HCT116 (cell line): ENCODE results near the gene BCL11B. TPM values are rescaled to one million over a fixed set of nuclear protein-coding genes. Genes with fewer than 3 reads are reported as not detected.

Experiments
- ATAC-seq: fragments of 200-7000 bp; cut with Tn5 transposase; 2 replicates; pipeline ENCODE4 v1.9.1; 2020; ENCODE audit warnings: mild to moderate bottlenecking, moderate library complexity
- BruUV-seq: library from RNA; stranded (reverse); fragments of 400-500 nt; replicated peaks from 2 replicates; lab custom pipeline; 2021; lab: Mats Ljungman, UMichigan
- CTCF ChIA-PET: fragments of 300-600 bp; sonication (Branson Sonifier 250); formaldehyde crosslinking; loops from one replicate; lab custom pipeline; 2021; ENCODE audit warnings: antibody characterized with exemption; lab: Charles Lee
- POLR2A ChIA-PET: fragments of 300-600, 350-600 bp; sonication (Branson Sonifier 250); formaldehyde crosslinking; loops from one replicate; lab custom pipeline; 2021; ENCODE audit warnings: antibody characterized with exemption; lab: Charles Lee
- RAD21 ChIA-PET, 2 experiments: fragments of 300-600 bp; sonication (Branson Sonifier 250); formaldehyde crosslinking; loops; one replicate each; lab custom pipeline; 2023; ENCODE audit warnings: low total read pairs in 2 of 2; ENCODE audit not compliant: uncharacterized antibody in 2 of 2, unreplicated experiment in 2 of 2, low non-redundant PET in 1 of 2; lab: Charles Lee
- DNase-seq: peaks from one replicate; pipeline ENCODE4 v3.0.0-alpha.2; 2010; ENCODE audit warnings: low read depth, low spot score
- H2AFZ ChIP-seq: fragments of 200-600 bp; shearing (Covaris generic), sonication (generic); 2 replicates; pipeline ENCODE4 v1.6.1; 2017; ENCODE audit warnings: low read depth, mixed run types, mixed read lengths, antibody characterized with exemption, low read length; ENCODE audit not compliant: poor library complexity, severe bottlenecking
- H3K27ac ChIP-seq: 2 replicates; pipeline ENCODE4 v1.5.1; 2012; ENCODE audit warnings: low read depth, low read length
- H3K27me3 ChIP-seq: fragments of 200-600 bp; sonication (generic); 2 replicates; pipeline ENCODE4 v1.6.1; 2016; ENCODE audit warnings: mixed run types, low read length, mixed read lengths; ENCODE audit not compliant: insufficient read depth
- H3K36me3 ChIP-seq, 2 experiments: fragments of 200-500 bp in 1 of 2; fragments of 200-600 bp in 1 of 2; sonication (Bioruptor generic) in 1 of 2; sonication (generic) in 1 of 2; 2 replicates each; pipeline versions ENCODE4 v1.5.1 to v1.6.1; 2014 to 2016; ENCODE audit warnings: low read length in 2 of 2, inconsistent platforms in 1 of 2, mixed read lengths in 1 of 2, mixed run types in 1 of 2; ENCODE audit not compliant: insufficient read depth in 2 of 2, control insufficient read depth in 1 of 2
- H3K4me1 ChIP-seq, 2 experiments: fragments of 200-600 bp in 1 of 2; sonication (generic) in 1 of 2; 2 replicates each; pipeline versions ENCODE4 v1.5.1 to v1.6.1; 2012 to 2017; ENCODE audit warnings: low read length in 2 of 2, inconsistent platforms in 1 of 2, mild to moderate bottlenecking in 1 of 2, mixed read lengths in 1 of 2, mixed run types in 1 of 2, moderate library complexity in 1 of 2; ENCODE audit not compliant: insufficient read depth in 2 of 2, control insufficient read depth in 1 of 2
- H3K4me2 ChIP-seq: fragments of 200-600 bp; sonication (generic); 2 replicates; pipeline ENCODE4 v1.6.1; 2017; ENCODE audit warnings: mixed run types, low read length, mixed read lengths
- H3K4me3 ChIP-seq, 2 experiments: fragments of 200-600 bp in 1 of 2; sonication (generic) in 1 of 2; replicated peaks in 1 of 2; 2 replicates each; pipeline ENCODE4 v1.5.1; 2011 to 2016; ENCODE audit warnings: low read length in 2 of 2, control low read depth in 1 of 2, low read depth in 1 of 2, mild to moderate bottlenecking in 1 of 2, mixed read lengths in 1 of 2, mixed run types in 1 of 2
- H3K79me2 ChIP-seq: fragments of 200-600 bp; sonication (generic); 2 replicates; pipeline ENCODE4 v1.6.1; 2017; ENCODE audit warnings: mild to moderate bottlenecking, mixed run types, low read length, moderate library complexity, mixed read lengths; ENCODE audit not compliant: insufficient read depth
- H3K9ac ChIP-seq: fragments of 200-600 bp; sonication (generic); 2 replicates; pipeline ENCODE4 v1.6.1; 2016; ENCODE audit warnings: low read length, mixed read lengths
- H3K9me2 ChIP-seq: fragments of 200-600 bp; sonication (generic), shearing (Covaris generic); 2 replicates; pipeline ENCODE4 v1.6.1; 2017; ENCODE audit warnings: mixed run types, mild to moderate bottlenecking, moderate library complexity; ENCODE audit not compliant: insufficient read depth
- H3K9me3 ChIP-seq, 2 experiments: fragments of 200-500 bp in 1 of 2; fragments of 200-600 bp in 1 of 2; sonication (Bioruptor generic) in 1 of 2; sonication (generic) in 1 of 2; 2 replicates each; pipeline ENCODE4 v1.6.1; 2014 to 2017; ENCODE audit warnings: low read length in 2 of 2, mixed read lengths in 2 of 2, inconsistent platforms in 1 of 2, low read depth in 1 of 2, mild to moderate bottlenecking in 1 of 2, mixed run types in 1 of 2, moderate library complexity in 1 of 2; ENCODE audit not compliant: control insufficient read depth in 1 of 2, insufficient read depth in 1 of 2
- H4K20me1 ChIP-seq: fragments of 200-600 bp; sonication (generic), shearing (Covaris generic); 2 replicates; pipeline ENCODE4 v1.6.1; 2017; ENCODE audit warnings: mixed run types, mild to moderate bottlenecking, moderate library complexity; ENCODE audit not compliant: insufficient read depth
- CBX3 ChIP-seq: IDR thresholded peaks from 2 replicates; pipeline ENCODE4 v1.6.1; 2012; ENCODE audit warnings: low read depth
- CEBPB ChIP-seq: IDR thresholded peaks from 2 replicates; pipeline ENCODE4 v1.6.1; 2012; ENCODE audit warnings: low read depth
- EGR1 ChIP-seq: IDR thresholded peaks from 2 replicates; pipeline ENCODE4 v1.6.1; 2012; ENCODE audit warnings: low read depth
- EZH2 ChIP-seq: fragments of 200-600 bp; sonication (generic); IDR thresholded peaks from 2 replicates; pipeline ENCODE4 v1.6.1; 2017; ENCODE audit warnings: antibody characterized with exemption, mixed run types
- EZH2phosphoT487 ChIP-seq: fragments of 200-600 bp; IDR thresholded peaks from 2 replicates; pipeline ENCODE4 v1.6.1; 2018; ENCODE audit warnings: antibody characterized with exemption, borderline replicate concordance
- FOSL1 ChIP-seq: IDR thresholded peaks from 2 replicates; pipeline ENCODE4 v1.6.1; 2012; ENCODE audit warnings: low read depth
- JUND ChIP-seq: IDR thresholded peaks from 2 replicates; pipeline ENCODE4 v1.6.1; 2012
- SIN3A ChIP-seq: IDR thresholded peaks from 2 replicates; pipeline ENCODE4 v1.6.1; 2012; ENCODE audit warnings: low read depth
- SP1 ChIP-seq: IDR thresholded peaks from 2 replicates; pipeline ENCODE4 v1.6.1; 2012; ENCODE audit warnings: low read depth
- TCF7L2 ChIP-seq: IDR thresholded peaks from 2 replicates; pipeline ENCODE4 v1.7.0; 2011; ENCODE audit warnings: borderline replicate concordance, inconsistent platforms; ENCODE audit not compliant: insufficient read depth, insufficient read length; ENCODE audit errors: extremely low read depth
- YY1 ChIP-seq: IDR thresholded peaks from 2 replicates; pipeline ENCODE4 v1.6.1; 2011; ENCODE audit warnings: low read length, low read depth, moderate library complexity, mild to moderate bottlenecking; ENCODE audit not compliant: insufficient replicate concordance; ENCODE audit errors: extremely low read depth
- ZFX ChIP-seq: fragments of 450-650 bp; IDR thresholded peaks from 2 replicates; pipeline ENCODE4 v1.6.1; 2017
- intact Hi-C: fragments of 100-400 bp; cut with micrococcal nuclease; formaldehyde crosslinking; loops from 2 replicates; pipeline ENCODE4 v1.10.0; 2022
- total RNA-seq: library from RNA; stranded (reverse); gene quantifications from one replicate; pipeline ENCODE4 v1.2.1, GENCODE V29; 2021; ENCODE audit not compliant: unreplicated experiment
- TF ChIP-seq, protein P1 (sequence below), 3 experiments: fragments of 200-600 bp in 1 of 3; sonication (generic) in 1 of 3; IDR thresholded peaks in 2 of 3; conservative IDR thresholded peaks in 1 of 3; 2 replicates each; pipeline ENCODE4 v1.5.1; 2012 to 2017; ENCODE audit warnings: low read depth in 2 of 3, low read length in 2 of 3, antibody characterized with exemption in 1 of 3, borderline replicate concordance in 1 of 3, control low read depth in 1 of 3, mild to moderate bottlenecking in 1 of 3, mixed read lengths in 1 of 3, mixed run types in 1 of 3, moderate library complexity in 1 of 3; ENCODE audit not compliant: insufficient read depth in 1 of 3
- TF ChIP-seq, protein P2 (sequence below): IDR thresholded peaks from 2 replicates; pipeline ENCODE4 v1.6.1; 2012; ENCODE audit warnings: low read depth
- TF ChIP-seq, protein P3 (sequence below): IDR thresholded peaks from 2 replicates; pipeline ENCODE4 v1.6.1; 2012

Gene BCL11B
- total RNA-seq, 1 experiment from 2014 or later = 1.1 TPM

DNA sequence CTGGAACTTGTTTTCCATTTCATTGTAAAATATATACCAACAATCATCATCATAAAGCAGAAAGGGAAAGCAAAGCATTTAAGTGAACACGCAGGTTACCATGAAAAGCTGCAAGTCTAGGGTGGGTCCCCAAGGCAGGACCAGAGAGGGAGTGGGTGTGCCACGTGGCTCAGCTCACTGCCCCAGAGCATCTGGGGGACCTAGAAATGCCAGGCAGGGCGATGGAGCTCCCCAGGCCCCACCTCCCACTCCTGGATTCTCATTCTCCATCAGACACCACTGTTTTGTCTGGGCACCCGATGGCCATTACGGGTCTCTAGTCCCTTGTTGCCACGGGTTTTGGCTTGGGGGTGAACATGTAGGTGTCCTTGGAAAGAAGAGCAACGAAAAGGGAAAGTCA, 34.7 kb downstream of the BCL11B start:
- H3K79me2 ChIP-seq = no peaks in the 10 kb centered on the region
- ChIA-PET CTCF (no interaction called here), POLR2A (interaction anchor here (1.6 kb wide), 1 partner anchor 15 kb away, joined by 3 read pairs; no protein-coding TSS in a partner anchor), RAD21 (no interaction called here)
- H3K36me3 ChIP-seq = no peaks in the 10 kb centered on the region
- no peak overlapping the region for H3K4me3 ChIP-seq
- H3K9ac ChIP-seq = no peak overlapping the region
- no peak overlapping the region for H3K27ac ChIP-seq
- BruUV-seq = no TSS peak
- no peaks in the 10 kb centered on the region; the same call in 1 of the 2 replicates for H3K27me3 ChIP-seq
- no peaks in the 10 kb centered on the region for H3K9me2 ChIP-seq
- DNase-seq = no peak
- no peaks in the 10 kb centered on the region for H3K9me3 ChIP-seq
- intact Hi-C loops = no loop called here
- H3K4me1 ChIP-seq = peaks cover 16 to 39% of the 10 kb centered on the region in 2 experiments; a peak in 3 of 4 replicates
- H2AFZ ChIP-seq = no peak overlapping the region
- ATAC-seq = no peak
- H3K4me2 ChIP-seq = no peak overlapping the region
- TF ChIP-seq, protein P1, sequence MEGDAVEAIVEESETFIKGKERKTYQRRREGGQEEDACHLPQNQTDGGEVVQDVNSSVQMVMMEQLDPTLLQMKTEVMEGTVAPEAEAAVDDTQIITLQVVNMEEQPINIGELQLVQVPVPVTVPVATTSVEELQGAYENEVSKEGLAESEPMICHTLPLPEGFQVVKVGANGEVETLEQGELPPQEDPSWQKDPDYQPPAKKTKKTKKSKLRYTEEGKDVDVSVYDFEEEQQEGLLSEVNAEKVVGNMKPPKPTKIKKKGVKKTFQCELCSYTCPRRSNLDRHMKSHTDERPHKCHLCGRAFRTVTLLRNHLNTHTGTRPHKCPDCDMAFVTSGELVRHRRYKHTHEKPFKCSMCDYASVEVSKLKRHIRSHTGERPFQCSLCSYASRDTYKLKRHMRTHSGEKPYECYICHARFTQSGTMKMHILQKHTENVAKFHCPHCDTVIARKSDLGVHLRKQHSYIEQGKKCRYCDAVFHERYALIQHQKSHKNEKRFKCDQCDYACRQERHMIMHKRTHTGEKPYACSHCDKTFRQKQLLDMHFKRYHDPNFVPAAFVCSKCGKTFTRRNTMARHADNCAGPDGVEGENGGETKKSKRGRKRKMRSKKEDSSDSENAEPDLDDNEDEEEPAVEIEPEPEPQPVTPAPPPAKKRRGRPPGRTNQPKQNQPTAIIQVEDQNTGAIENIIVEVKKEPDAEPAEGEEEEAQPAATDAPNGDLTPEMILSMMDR (IDR thresholded peaks at IDR 0.05 in 2 of 3, conservative IDR thresholded peaks at IDR 0.05 in 1 of 3; ENCODE audit: borderline replicate concordance in 1 of 3, insufficient read depth in 1 of 3, low read depth in 2 of 3, low read length in 2 of 3) = no peak
- TF ChIP-seq ZFX (no peak), CEBPB (no peak), EGR1 (no peak), SIN3A (no peak), YY1 (no peak), EZH2phosphoT487 (no peak), FOSL1 (no peak), CBX3 (no peak), JUND (no peak), TCF7L2 (no peak), EZH2 (no peak), SP1 (no peak)
- TF ChIP-seq, protein P2, sequence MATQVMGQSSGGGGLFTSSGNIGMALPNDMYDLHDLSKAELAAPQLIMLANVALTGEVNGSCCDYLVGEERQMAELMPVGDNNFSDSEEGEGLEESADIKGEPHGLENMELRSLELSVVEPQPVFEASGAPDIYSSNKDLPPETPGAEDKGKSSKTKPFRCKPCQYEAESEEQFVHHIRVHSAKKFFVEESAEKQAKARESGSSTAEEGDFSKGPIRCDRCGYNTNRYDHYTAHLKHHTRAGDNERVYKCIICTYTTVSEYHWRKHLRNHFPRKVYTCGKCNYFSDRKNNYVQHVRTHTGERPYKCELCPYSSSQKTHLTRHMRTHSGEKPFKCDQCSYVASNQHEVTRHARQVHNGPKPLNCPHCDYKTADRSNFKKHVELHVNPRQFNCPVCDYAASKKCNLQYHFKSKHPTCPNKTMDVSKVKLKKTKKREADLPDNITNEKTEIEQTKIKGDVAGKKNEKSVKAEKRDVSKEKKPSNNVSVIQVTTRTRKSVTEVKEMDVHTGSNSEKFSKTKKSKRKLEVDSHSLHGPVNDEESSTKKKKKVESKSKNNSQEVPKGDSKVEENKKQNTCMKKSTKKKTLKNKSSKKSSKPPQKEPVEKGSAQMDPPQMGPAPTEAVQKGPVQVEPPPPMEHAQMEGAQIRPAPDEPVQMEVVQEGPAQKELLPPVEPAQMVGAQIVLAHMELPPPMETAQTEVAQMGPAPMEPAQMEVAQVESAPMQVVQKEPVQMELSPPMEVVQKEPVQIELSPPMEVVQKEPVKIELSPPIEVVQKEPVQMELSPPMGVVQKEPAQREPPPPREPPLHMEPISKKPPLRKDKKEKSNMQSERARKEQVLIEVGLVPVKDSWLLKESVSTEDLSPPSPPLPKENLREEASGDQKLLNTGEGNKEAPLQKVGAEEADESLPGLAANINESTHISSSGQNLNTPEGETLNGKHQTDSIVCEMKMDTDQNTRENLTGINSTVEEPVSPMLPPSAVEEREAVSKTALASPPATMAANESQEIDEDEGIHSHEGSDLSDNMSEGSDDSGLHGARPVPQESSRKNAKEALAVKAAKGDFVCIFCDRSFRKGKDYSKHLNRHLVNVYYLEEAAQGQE = no peak
- TF ChIP-seq, protein P3, sequence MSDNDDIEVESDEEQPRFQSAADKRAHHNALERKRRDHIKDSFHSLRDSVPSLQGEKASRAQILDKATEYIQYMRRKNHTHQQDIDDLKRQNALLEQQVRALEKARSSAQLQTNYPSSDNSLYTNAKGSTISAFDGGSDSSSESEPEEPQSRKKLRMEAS = no peak
- no peaks in the 10 kb centered on the region for H4K20me1 ChIP-seq
